ENCODE data around the gene RAB6B. TPM values are rescaled to one million over a fixed set of nuclear protein-coding genes. Genes with fewer than 3 reads are reported as not detected.

Gene RAB6B
- total RNA-seq, 1 experiment from 2014 or later = 0.86 TPM

GRCh38 chr3:133926736-133927539 is 31.3 kb upstream of the RAB6B start:
- TF ChIP-seq CTCF (conservative IDR thresholded peaks at IDR 0.05; ENCODE audit: low read depth, low read length) = peak; percentile 30; the same call in 1 of the 2 replicates
- TF ChIP-seq EZH2 (IDR thresholded peaks at IDR 0.05; ENCODE audit: borderline replicate concordance, low read depth, low read length, poor library complexity, severe bottlenecking) = no peak
- H3K4me3 ChIP-seq (ENCODE audit: low read depth, low read length, poor library complexity, severe bottlenecking) = peak overlapping the region; percentile 57
- no TSS peak for BruUV-seq (replicated peaks)
- H3K36me3 ChIP-seq (ENCODE audit: insufficient read depth, low read length, poor library complexity, severe bottlenecking) = no peaks in the 10 kb centered on the region
- no peak overlapping the region for H3K27ac ChIP-seq (ENCODE audit: low read depth, low read length, poor library complexity, severe bottlenecking)
- DNase-seq (ENCODE audit: low spot score) = peak; percentile 35
- no peaks in the 10 kb centered on the region for H3K9me3 ChIP-seq (ENCODE audit: low read depth, low read length, poor library complexity, severe bottlenecking)
- peaks cover 11% of the 10 kb centered on the region for H3K4me1 ChIP-seq (ENCODE audit: insufficient read depth, low read length, poor library complexity, severe bottlenecking)
- H3K27me3 ChIP-seq (replicated peaks; ENCODE audit: insufficient read depth, low read depth, low read length, poor library complexity) = no peaks in the 10 kb centered on the region
- ChIA-PET CTCF (no interaction called here), POLR2A (ENCODE audit: low non-redundant PET) (no interaction called here)
- intact Hi-C loops (cut with micrococcal nuclease; ENCODE audit: unreplicated experiment) = loop anchor here (1.0 to 5.0 kb wide), 3 partner anchors 108 to 1200 kb away; no protein-coding TSS in a partner anchor

DNA sequence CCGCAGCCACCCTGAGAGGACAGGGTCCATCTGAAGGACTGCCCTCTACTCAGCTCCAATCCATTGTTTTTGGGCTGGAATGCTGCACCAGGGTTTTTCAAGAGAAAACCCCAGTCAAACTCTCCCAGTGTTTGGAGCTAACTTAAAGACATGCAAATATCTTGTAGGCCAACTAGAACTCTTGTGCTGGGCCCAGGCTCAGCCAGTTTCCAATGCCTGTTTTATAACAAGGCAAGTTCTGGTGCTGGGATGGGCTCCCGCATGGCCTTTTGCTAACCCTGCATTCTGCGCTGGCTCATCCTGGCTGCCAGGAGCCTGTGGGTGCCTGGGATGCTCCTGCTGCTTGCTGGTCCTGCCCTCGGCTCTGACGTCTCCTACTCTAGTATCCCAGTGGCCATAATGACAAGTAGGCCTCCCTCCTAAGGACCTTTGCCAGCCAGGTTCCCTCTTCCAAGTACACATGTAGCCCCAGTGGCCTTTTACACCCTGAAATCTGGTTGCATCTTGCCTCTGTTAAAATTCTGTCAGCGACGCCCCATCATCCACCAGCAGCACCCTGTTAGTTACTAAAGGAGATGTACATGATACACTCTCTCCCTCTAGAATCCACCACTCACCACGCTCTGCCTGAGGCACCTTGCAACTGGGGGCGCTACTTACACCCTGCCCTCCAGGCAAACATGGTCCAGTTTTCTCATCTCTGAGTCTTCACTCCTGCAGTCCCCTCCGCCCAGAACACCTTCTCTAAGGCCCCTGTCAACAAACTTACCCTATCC is 30.5 kb upstream of the RAB6B start:
- POLR2A ChIA-PET (ENCODE audit: low non-redundant PET) = no interaction called here
- no peak for TF ChIP-seq EZH2 (IDR thresholded peaks at IDR 0.05; ENCODE audit: borderline replicate concordance, low read depth, low read length, poor library complexity, severe bottlenecking)
- no peak for TF ChIP-seq CTCF (conservative IDR thresholded peaks at IDR 0.05; ENCODE audit: low read depth, low read length)
- intact Hi-C loops (cut with micrococcal nuclease; ENCODE audit: unreplicated experiment) = loop anchor here (5.0 kb wide), 1 partner anchor 1199 kb away; no protein-coding TSS in a partner anchor

GRCh38 chr3:133924041-133924440 is 28.4 kb upstream of the RAB6B start:
- Histone ChIP-seq H3K4me3 (ENCODE audit: low read depth, low read length, poor library complexity, severe bottlenecking) (no peak overlapping the region), H3K36me3 (ENCODE audit: insufficient read depth, low read length, poor library complexity, severe bottlenecking) (no peaks in the 10 kb centered on the region), H3K9me3 (ENCODE audit: low read depth, low read length, poor library complexity, severe bottlenecking) (no peaks in the 10 kb centered on the region), H3K27me3 (replicated peaks; ENCODE audit: insufficient read depth, low read depth, low read length, poor library complexity) (no peaks in the 10 kb centered on the region), H3K27ac (ENCODE audit: low read depth, low read length, poor library complexity, severe bottlenecking) (no peak overlapping the region), H3K4me1 (ENCODE audit: insufficient read depth, low read length, poor library complexity, severe bottlenecking) (peaks cover 11% of the 10 kb centered on the region)
- POLR2A ChIA-PET (ENCODE audit: low non-redundant PET) = no interaction called here
- no TSS peak for BruUV-seq (replicated peaks)
- DNase-seq (ENCODE audit: low spot score) = peak; percentile 55
- intact Hi-C loops (cut with micrococcal nuclease; ENCODE audit: unreplicated experiment) = no loop called here
- TF ChIP-seq CTCF (conservative IDR thresholded peaks at IDR 0.05; ENCODE audit: low read depth, low read length) = no peak
- TF ChIP-seq EZH2 (IDR thresholded peaks at IDR 0.05; ENCODE audit: borderline replicate concordance, low read depth, low read length, poor library complexity, severe bottlenecking) = no peak
- CTCF ChIA-PET = no interaction called here

More for the DNA sequence above, 30.5 kb upstream of the RAB6B start:
- no peak for DNase-seq (ENCODE audit: low spot score)
- no TSS peak for BruUV-seq (replicated peaks)
- Histone ChIP-seq H3K27me3 (replicated peaks; ENCODE audit: insufficient read depth, low read depth, low read length, poor library complexity) (no peaks in the 10 kb centered on the region), H3K9me3 (ENCODE audit: low read depth, low read length, poor library complexity, severe bottlenecking) (no peaks in the 10 kb centered on the region), H3K36me3 (ENCODE audit: insufficient read depth, low read length, poor library complexity, severe bottlenecking) (no peaks in the 10 kb centered on the region), H3K4me3 (ENCODE audit: low read depth, low read length, poor library complexity, severe bottlenecking) (no peak overlapping the region), H3K27ac (ENCODE audit: low read depth, low read length, poor library complexity, severe bottlenecking) (no peak overlapping the region), H3K4me1 (ENCODE audit: insufficient read depth, low read length, poor library complexity, severe bottlenecking) (peaks cover 11% of the 10 kb centered on the region)
- CTCF ChIA-PET = no interaction called here
